Smooth muscle cell (in vitro differentiated cells): ENCODE data around the gene FAM222A. TPM values are rescaled to one million over a fixed set of nuclear protein-coding genes. Genes with fewer than 3 reads are reported as not detected.

Experiments
- DNase-seq: peaks from one replicate; lab custom pipeline; 2025; ENCODE audit not compliant: unreplicated experiment; lab: John Stamatoyannopoulos, UW
- H2AFZ ChIP-seq: fragments of 200-600 bp; sonication (generic); 2 replicates; pipeline ENCODE4 v1.6.0; 2016; ENCODE audit warnings: antibody characterized with exemption, low read depth, mild to moderate bottlenecking
- H3F3A ChIP-seq: fragments of 200-600 bp; sonication (generic); 2 replicates; pipeline ENCODE4 v1.6.0; 2017; ENCODE audit warnings: antibody characterized with exemption, low read depth
- H3K27ac ChIP-seq: fragments of 200-600 bp; sonication (generic); 2 replicates; pipeline ENCODE4 v1.5.1; 2016; ENCODE audit warnings: low read depth, mild to moderate bottlenecking
- H3K27me3 ChIP-seq: fragments of 200-600 bp; sonication (generic); 2 replicates; pipeline ENCODE4 v1.6.1; 2016; ENCODE audit warnings: low read depth, mild to moderate bottlenecking
- H3K36me3 ChIP-seq: fragments of 200-600 bp; sonication (generic); 2 replicates; pipeline ENCODE4 v1.5.1; 2016; ENCODE audit warnings: low read depth
- H3K4me1 ChIP-seq: fragments of 200-600 bp; sonication (generic); 2 replicates; pipeline ENCODE4 v1.5.1; 2016; ENCODE audit warnings: low read depth
- H3K4me2 ChIP-seq: fragments of 200-600 bp; sonication (generic); 2 replicates; pipeline ENCODE4 v1.6.0; 2016; ENCODE audit warnings: mild to moderate bottlenecking
- H3K4me3 ChIP-seq: fragments of 200-600 bp; sonication (generic); 2 replicates; pipeline ENCODE4 v1.5.1; 2016; ENCODE audit warnings: mild to moderate bottlenecking
- H3K79me2 ChIP-seq: fragments of 200-600 bp; sonication (generic); 2 replicates; pipeline ENCODE4 v1.6.0; 2016; ENCODE audit warnings: low read depth, mild to moderate bottlenecking
- H3K9ac ChIP-seq: fragments of 200-600 bp; sonication (generic); 2 replicates; pipeline ENCODE4 v1.6.0; 2016; ENCODE audit warnings: low read depth
- H3K9me3 ChIP-seq: fragments of 200-600 bp; sonication (generic); replicated peaks from 2 replicates; pipeline ENCODE4 v1.5.1; 2016; ENCODE audit warnings: low read depth
- H4K20me1 ChIP-seq: fragments of 200-600 bp; sonication (generic); 2 replicates; pipeline ENCODE4 v1.6.0; 2016; ENCODE audit warnings: low read depth
- WGBS: methylation state at CpG from one replicate; pipeline ENCODE4 v1.1.7; 2016; ENCODE audit warnings: low lambda C conversion rate; 5-methylcytosine and 5-hydroxymethylcytosine counted together
- polyA plus RNA-seq: library from polyadenylated mRNA; unstranded; fragments of >200 nt; fragmentation: Nextera tagmentation; extraction: Ambion mirVana; gene quantifications from 2 replicates; pipeline ENCODE4 v1.2.1, GENCODE V29; 2016
- total RNA-seq: library from RNA; depleted of rRNA; stranded (reverse); fragments of >200 nt; gene quantifications from 2 replicates; pipeline ENCODE4 v1.2.3, GENCODE V29; 2014
- TF ChIP-seq, protein P1 (sequence below): fragments of 200-600 bp; sonication (generic); IDR thresholded peaks from 2 replicates; pipeline ENCODE4 v1.5.1; 2017; ENCODE audit warnings: borderline replicate concordance, mild to moderate bottlenecking, antibody characterized with exemption; ENCODE audit not compliant: insufficient read depth, poor library complexity, severe bottlenecking

FAM222A gene
- total and polyA plus RNA-seq, 2 experiments from 2014 or later, result 0.85 to 1.7 TPM

GRCh38 chr12:109706398-109706746 lies 7.3 kb upstream of the FAM222A start:
- H3K9ac ChIP-seq, result no peak overlapping the region
- H3F3A ChIP-seq, result no peaks in the 10 kb centered on the region
- no peak overlapping the region for H3K27ac ChIP-seq
- no peaks in the 10 kb centered on the region for H3K36me3 ChIP-seq
- peaks cover 11% of the 10 kb centered on the region for H3K4me1 ChIP-seq
- DNase-seq, result no peak
- no peaks in the 10 kb centered on the region for H3K79me2 ChIP-seq
- H3K27me3 ChIP-seq, result peaks cover 4% of the 10 kb centered on the region
- 91% methylated on average over 2 of the region's 2 CpGs for WGBS
- H4K20me1 ChIP-seq, result no peaks in the 10 kb centered on the region
- H3K4me3 ChIP-seq, result no peak overlapping the region
- H2AFZ ChIP-seq, result no peak overlapping the region
- H3K9me3 ChIP-seq, result no peaks in the 10 kb centered on the region
- TF ChIP-seq, protein P1, sequence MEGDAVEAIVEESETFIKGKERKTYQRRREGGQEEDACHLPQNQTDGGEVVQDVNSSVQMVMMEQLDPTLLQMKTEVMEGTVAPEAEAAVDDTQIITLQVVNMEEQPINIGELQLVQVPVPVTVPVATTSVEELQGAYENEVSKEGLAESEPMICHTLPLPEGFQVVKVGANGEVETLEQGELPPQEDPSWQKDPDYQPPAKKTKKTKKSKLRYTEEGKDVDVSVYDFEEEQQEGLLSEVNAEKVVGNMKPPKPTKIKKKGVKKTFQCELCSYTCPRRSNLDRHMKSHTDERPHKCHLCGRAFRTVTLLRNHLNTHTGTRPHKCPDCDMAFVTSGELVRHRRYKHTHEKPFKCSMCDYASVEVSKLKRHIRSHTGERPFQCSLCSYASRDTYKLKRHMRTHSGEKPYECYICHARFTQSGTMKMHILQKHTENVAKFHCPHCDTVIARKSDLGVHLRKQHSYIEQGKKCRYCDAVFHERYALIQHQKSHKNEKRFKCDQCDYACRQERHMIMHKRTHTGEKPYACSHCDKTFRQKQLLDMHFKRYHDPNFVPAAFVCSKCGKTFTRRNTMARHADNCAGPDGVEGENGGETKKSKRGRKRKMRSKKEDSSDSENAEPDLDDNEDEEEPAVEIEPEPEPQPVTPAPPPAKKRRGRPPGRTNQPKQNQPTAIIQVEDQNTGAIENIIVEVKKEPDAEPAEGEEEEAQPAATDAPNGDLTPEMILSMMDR, result no peak
- no peak overlapping the region for H3K4me2 ChIP-seq

GRCh38 chr12:109706747-109707469 lies 6.7 kb upstream of the FAM222A start:
- TF ChIP-seq, protein P1, result no peak
- Histone ChIP-seq H3F3A (no peaks in the 10 kb centered on the region), H3K27ac (no peak overlapping the region), H4K20me1 (no peaks in the 10 kb centered on the region), H3K9me3 (no peaks in the 10 kb centered on the region), H3K79me2 (no peaks in the 10 kb centered on the region), H3K4me2 (no peak overlapping the region), H3K4me1 (peaks cover 11% of the 10 kb centered on the region), H3K36me3 (no peaks in the 10 kb centered on the region), H3K9ac (no peak overlapping the region), H3K4me3 (no peak overlapping the region), H3K27me3 (peaks cover 10% of the 10 kb centered on the region), H2AFZ (no peak overlapping the region)
- no peak for DNase-seq
- 58% methylated on average over 10 of the region's 10 CpGs for WGBS

GRCh38 chr12:109707470-109707821 lies 6.2 kb upstream of the FAM222A start:
- WGBS, result 81% methylated on average over 4 of the region's 4 CpGs
- Histone ChIP-seq H3K27ac (no peak overlapping the region), H3K4me3 (no peak overlapping the region)

DNA sequence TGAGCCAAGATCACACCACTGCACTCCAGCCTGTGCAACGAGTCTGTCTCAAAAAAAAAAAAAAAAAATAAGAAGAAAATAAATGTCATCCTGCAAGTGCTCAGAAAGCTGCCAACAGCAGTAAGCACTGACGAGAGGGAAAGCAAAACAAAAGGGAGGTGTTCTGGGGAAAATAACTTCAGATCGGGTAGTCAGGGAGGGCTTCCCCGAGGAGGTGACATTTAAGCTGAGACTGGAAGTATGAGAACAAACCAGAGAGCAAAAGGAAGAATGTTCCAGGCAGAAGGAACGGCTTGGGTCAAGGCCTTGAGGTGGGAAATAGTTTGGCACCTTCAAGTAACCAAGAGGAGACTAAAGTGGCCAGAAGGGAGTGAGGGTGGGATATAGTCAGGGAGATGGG lies 4.7 kb upstream of the FAM222A start:
- Histone ChIP-seq H3F3A (no peaks in the 10 kb centered on the region), H3K79me2 (no peaks in the 10 kb centered on the region), H3K27ac (no peak overlapping the region), H3K9ac (no peak overlapping the region), H2AFZ (no peak overlapping the region), H3K4me1 (peaks cover 11% of the 10 kb centered on the region), H3K9me3 (no peaks in the 10 kb centered on the region), H3K4me3 (no peak overlapping the region), H3K36me3 (no peaks in the 10 kb centered on the region), H4K20me1 (no peaks in the 10 kb centered on the region), H3K4me2 (no peak overlapping the region), H3K27me3 (peaks cover 21% of the 10 kb centered on the region)
- TF ChIP-seq, protein P1, result no peak
- no peak for DNase-seq
- 82% methylated on average over 5 of the region's 5 CpGs for WGBS

More at GRCh38 chr12:109707470-109707821, 6.2 kb upstream of the FAM222A start:
- H2AFZ ChIP-seq, result no peak overlapping the region
- no peaks in the 10 kb centered on the region for H3K36me3 ChIP-seq
- H3K4me2 ChIP-seq, result no peak overlapping the region
- no peaks in the 10 kb centered on the region for H3F3A ChIP-seq
- H3K4me1 ChIP-seq, result peaks cover 11% of the 10 kb centered on the region
- no peaks in the 10 kb centered on the region for H4K20me1 ChIP-seq
- TF ChIP-seq, protein P1, result no peak
- peaks cover 15% of the 10 kb centered on the region for H3K27me3 ChIP-seq
- no peak overlapping the region for H3K9ac ChIP-seq
- H3K79me2 ChIP-seq, result no peaks in the 10 kb centered on the region
- no peaks in the 10 kb centered on the region for H3K9me3 ChIP-seq
- no peak for DNase-seq
